HEK293 (cell line): ENCODE results near the gene PRRG4.
A peak's percentile ranks its signal among the peaks of the same experiment; 100 is the strongest.

ENCODE experiments used
- CTCF ChIP-seq: fragments of 450-650 bp; formaldehyde crosslinking; IDR thresholded peaks from 2 replicates; pipeline ENCODE4 v1.5.1; 2016; ENCODE audit warnings: missing biosample characterization, missing genetic modification characterization
- FEZF1 ChIP-seq: fragments of 450-650 bp; formaldehyde crosslinking; IDR thresholded peaks from 2 replicates; pipeline ENCODE4 v1.5.1; 2016; ENCODE audit warnings: missing biosample characterization, missing genetic modification characterization
- KLF1 ChIP-seq: fragments of 450-650 bp; formaldehyde crosslinking; IDR thresholded peaks from 2 replicates; pipeline ENCODE4 v1.5.1; 2016; ENCODE audit warnings: missing biosample characterization, missing genetic modification characterization
- KLF16 ChIP-seq: fragments of 450-650 bp; formaldehyde crosslinking; IDR thresholded peaks from 2 replicates; pipeline ENCODE4 v1.5.1; 2017; ENCODE audit warnings: missing biosample characterization, missing genetic modification characterization
- KLF17 ChIP-seq: fragments of 450-650 bp; formaldehyde crosslinking; IDR thresholded peaks from 2 replicates; pipeline ENCODE4 v1.5.1; 2016; ENCODE audit warnings: missing biosample characterization, missing genetic modification characterization
- KLF7 ChIP-seq: fragments of 450-650 bp; formaldehyde crosslinking; IDR thresholded peaks from 2 replicates; pipeline ENCODE4 v1.5.1; 2016; ENCODE audit warnings: missing biosample characterization, missing genetic modification characterization, borderline replicate concordance
- SP7 ChIP-seq: fragments of 450-650 bp; formaldehyde crosslinking; IDR thresholded peaks from 2 replicates; pipeline ENCODE4 v1.5.1; 2016; ENCODE audit warnings: missing biosample characterization, missing genetic modification characterization
- TRIM28 ChIP-seq: IDR thresholded peaks from 2 replicates; pipeline ENCODE4 v1.6.1; 2011; ENCODE audit warnings: low read length, control low read depth, borderline replicate concordance
- ZBTB26 ChIP-seq: fragments of 450-650 bp; formaldehyde crosslinking; optimal IDR thresholded peaks from 2 replicates; pipeline ENCODE3; 2016; ENCODE audit warnings: missing biosample characterization, mild to moderate bottlenecking, missing genetic modification characterization
- ZBTB48 ChIP-seq: fragments of 450-650 bp; formaldehyde crosslinking; IDR thresholded peaks from 2 replicates; pipeline ENCODE4 v1.5.1; 2016; ENCODE audit warnings: missing biosample characterization, missing genetic modification characterization
- ZBTB7A ChIP-seq: fragments of 450-650 bp; formaldehyde crosslinking; IDR thresholded peaks from 2 replicates; pipeline ENCODE4 v1.5.1; 2016; ENCODE audit warnings: low read depth, missing biosample characterization, missing genetic modification characterization
- ZFHX2 ChIP-seq: fragments of 450-650 bp; formaldehyde crosslinking; conservative IDR thresholded peaks from 2 replicates; pipeline ENCODE4 v1.5.1; 2016; ENCODE audit warnings: missing biosample characterization, missing genetic modification characterization
- ZNF121 ChIP-seq: fragments of 450-650 bp; formaldehyde crosslinking; IDR thresholded peaks from 2 replicates; pipeline ENCODE4 v1.5.1; 2016; ENCODE audit warnings: missing biosample characterization, missing genetic modification characterization
- ZNF133 ChIP-seq: fragments of 450-650 bp; formaldehyde crosslinking; IDR thresholded peaks from 2 replicates; pipeline ENCODE4 v1.5.1; 2016; ENCODE audit warnings: missing biosample characterization, missing genetic modification characterization
- ZNF169 ChIP-seq: fragments of 450-650 bp; formaldehyde crosslinking; IDR thresholded peaks from 2 replicates; pipeline ENCODE4 v1.5.1; 2016; ENCODE audit warnings: missing biosample characterization, missing genetic modification characterization
- ZNF292 ChIP-seq: fragments of 450-650 bp; formaldehyde crosslinking; IDR thresholded peaks from 2 replicates; pipeline ENCODE4 v1.5.1; 2016; ENCODE audit warnings: low read depth, missing biosample characterization, missing genetic modification characterization, borderline replicate concordance
- ZNF341 ChIP-seq: fragments of 450-650 bp; formaldehyde crosslinking; IDR thresholded peaks from 2 replicates; pipeline ENCODE4; 2016; ENCODE audit warnings: low read depth, missing biosample characterization, missing genetic modification characterization
- ZNF394 ChIP-seq: fragments of 450-650 bp; formaldehyde crosslinking; IDR thresholded peaks from 2 replicates; pipeline ENCODE4 v1.5.1; 2016; ENCODE audit warnings: missing biosample characterization, missing genetic modification characterization, mild to moderate bottlenecking, moderate library complexity, borderline replicate concordance
- ZNF423 ChIP-seq: fragments of 450-650 bp; formaldehyde crosslinking; IDR thresholded peaks from 2 replicates; pipeline ENCODE4 v1.5.1; 2016; ENCODE audit warnings: missing biosample characterization, missing genetic modification characterization
- ZNF501 ChIP-seq: fragments of 450-650 bp; formaldehyde crosslinking; IDR thresholded peaks from 2 replicates; pipeline ENCODE4 v1.5.1; 2016; ENCODE audit warnings: missing biosample characterization, missing genetic modification characterization
- ZNF521 ChIP-seq: fragments of 450-650 bp; formaldehyde crosslinking; IDR thresholded peaks from 2 replicates; pipeline ENCODE4 v1.5.1; 2017; ENCODE audit warnings: missing biosample characterization, mild to moderate bottlenecking, missing genetic modification characterization
- ZNF560 ChIP-seq: fragments of 450-650 bp; formaldehyde crosslinking; IDR thresholded peaks from 2 replicates; pipeline ENCODE4 v1.5.1; 2017; ENCODE audit warnings: missing biosample characterization, missing genetic modification characterization, borderline replicate concordance
- ZNF561 ChIP-seq: fragments of 450-650 bp; IDR thresholded peaks from 2 replicates; pipeline ENCODE4 v1.5.1; 2018; ENCODE audit warnings: missing biosample characterization, missing genetic modification characterization, borderline replicate concordance
- ZNF580 ChIP-seq: fragments of 450-650 bp; formaldehyde crosslinking; IDR thresholded peaks from 2 replicates; pipeline ENCODE4 v1.5.1; 2016; ENCODE audit warnings: missing biosample characterization, missing genetic modification characterization
- ZNF600 ChIP-seq: fragments of 450-650 bp; formaldehyde crosslinking; IDR thresholded peaks from 2 replicates; pipeline ENCODE4 v1.5.1; 2016; ENCODE audit warnings: missing biosample characterization, missing genetic modification characterization
- ZNF660 ChIP-seq: fragments of 450-650 bp; IDR thresholded peaks from 2 replicates; pipeline ENCODE4 v1.5.1; 2018; ENCODE audit warnings: missing biosample characterization, mild to moderate bottlenecking, missing genetic modification characterization
- ZNF664 ChIP-seq: fragments of 450-650 bp; formaldehyde crosslinking; IDR thresholded peaks from 2 replicates; pipeline ENCODE4 v1.5.1; 2016; ENCODE audit warnings: missing biosample characterization, missing genetic modification characterization
- ZNF692 ChIP-seq: fragments of 450-650 bp; formaldehyde crosslinking; IDR thresholded peaks from 2 replicates; pipeline ENCODE4 v1.5.1; 2016; ENCODE audit warnings: missing biosample characterization, missing genetic modification characterization
- ZNF704 ChIP-seq: fragments of 450-650 bp; formaldehyde crosslinking; IDR thresholded peaks from 2 replicates; pipeline ENCODE4 v1.5.1; 2016; ENCODE audit warnings: missing biosample characterization, missing genetic modification characterization
- ZNF785 ChIP-seq: fragments of 450-650 bp; formaldehyde crosslinking; IDR thresholded peaks from 2 replicates; pipeline ENCODE4 v1.5.1; 2016; ENCODE audit warnings: missing biosample characterization, missing genetic modification characterization
- ZNF792 ChIP-seq: fragments of 450-650 bp; formaldehyde crosslinking; IDR thresholded peaks from 2 replicates; pipeline ENCODE4 v1.5.1; 2016; ENCODE audit warnings: missing biosample characterization, missing genetic modification characterization
- ZSCAN30 ChIP-seq: fragments of 450-650 bp; IDR thresholded peaks from 2 replicates; pipeline ENCODE4 v1.5.1; 2018; ENCODE audit warnings: missing biosample characterization, mild to moderate bottlenecking, missing genetic modification characterization, moderate library complexity

PRRG4 gene

GRCh38 chr11:32893343-32894148 is 63.8 kb downstream of the PRRG4 start (continued):
- 0 out of 2 replicates have a peak, but pooled peaks have one; percentile 32 for TF ChIP-seq ZNF692 (tag by site-specific recombination)
- TF ChIP-seq ZNF423, result peak; percentile 41; the same call in 1 of the 2 replicates
- TF ChIP-seq ZNF560, result no peak
- TF ChIP-seq ZFHX2, result peak; percentile 53
- no peak for TF ChIP-seq ZNF792 (tag by site-specific recombination)
- no peak for TF ChIP-seq SP7
- TF ChIP-seq ZNF660 (tag by site-specific recombination), result 0 out of 2 replicates have a peak, but pooled peaks have one; percentile 30
- TF ChIP-seq ZNF600, result 0 out of 2 replicates have a peak, but pooled peaks have one; percentile 11
- no peak for TF ChIP-seq ZNF169 (tag by site-specific recombination)
- no peak for TF ChIP-seq ZNF292 (tag by site-specific recombination)
- no peak for TF ChIP-seq ZNF121 (tag by site-specific recombination)
- TF ChIP-seq ZNF341 (tag by site-specific recombination), result peak; percentile 36; the same call in 1 of the 2 replicates
- TF ChIP-seq ZNF561 (tag by site-specific recombination), result 0 out of 2 replicates have a peak, but pooled peaks have one; percentile 22
- TF ChIP-seq ZBTB48, result no peak; the same call in 1 of the 2 replicates
- peak; percentile 38; the same call in 1 of the 2 replicates for TF ChIP-seq ZNF501
- TF ChIP-seq ZNF664 (tag by site-specific recombination), result no peak
- no peak for TF ChIP-seq ZNF704 (tag by site-specific recombination)
- TF ChIP-seq ZNF133 (tag by site-specific recombination), result no peak
- TF ChIP-seq ZNF521 (tag by site-specific recombination), result no peak
- no peak; the same call in 1 of the 2 replicates for TF ChIP-seq KLF16
- peak; percentile 69 for TF ChIP-seq ZBTB26
- TF ChIP-seq KLF1 (tag by site-specific recombination), result no peak
- TF ChIP-seq CTCF (tag by site-specific recombination), result peak; percentile 85
- 0 out of 2 replicates have a peak, but pooled peaks have one; percentile 24 for TF ChIP-seq ZSCAN30 (tag by site-specific recombination)
- no peak for TF ChIP-seq FEZF1 (tag by site-specific recombination)
- TF ChIP-seq KLF17 (tag by site-specific recombination), result 0 out of 2 replicates have a peak, but pooled peaks have one; percentile 18
- no peak for TF ChIP-seq ZBTB7A
- no peak for TF ChIP-seq ZNF580 (tag by site-specific recombination)
- TF ChIP-seq TRIM28, result no peak
- peak; percentile 37; the same call in 1 of the 2 replicates for TF ChIP-seq ZNF394 (tag by site-specific recombination)
- no peak for TF ChIP-seq ZNF785 (tag by site-specific recombination)
- no peak for TF ChIP-seq KLF7
